Activated T-cell treated with anti-CD3 and anti-CD28 coated beads for 1 hour (primary cell): ENCODE measurements around the gene PLSCR4.
"Not testable (repeated sequence)": the region's sequence is repeated elsewhere in the genome, so short reads cannot be mapped to it uniquely, and the experiment has no call there.

Experiments used
- DNase-seq: peaks from one replicate; pipeline ENCODE4 v3.0.0-alpha.2; 2020; ENCODE audit warnings: low read depth

The PLSCR4 gene

GRCh38 chr3:146247911-146248310 is 3.0 kb downstream of the PLSCR4 start:
- DNase-seq = no peak

GRCh38 chr3:146246526-146246925 is 4.4 kb downstream of the PLSCR4 start:
- no peak for DNase-seq

GRCh38 chr3:146243559-146243958 is 7.3 kb downstream of the PLSCR4 start:
- DNase-seq = no peak

GRCh38 chr3:146241523-146242240 is 9.2 kb downstream of the PLSCR4 start:
- no peak for DNase-seq

GRCh38 chr3:146233487-146233886 is 17.4 kb downstream of the PLSCR4 start:
- DNase-seq = no peak

- no peak for DNase-seq
These were observed 23.4 kb downstream of the PLSCR4 start for GRCh38 chr3:146227486-146227885.

GRCh38 chr3:146226881-146227280 is 24.0 kb downstream of the PLSCR4 start:
- no peak for DNase-seq

- not testable (repeated sequence) for DNase-seq
These were observed 25.4 kb downstream of the PLSCR4 start for GRCh38 chr3:146225458-146225857.

GRCh38 chr3:146223401-146224373 is 27.2 kb downstream of the PLSCR4 start:
- no peak for DNase-seq

GRCh38 chr3:146222204-146223046 is 28.5 kb downstream of the PLSCR4 start:
- no peak for DNase-seq

GRCh38 chr3:146221276-146221675 is 29.6 kb downstream of the PLSCR4 start:
- no peak for DNase-seq

GRCh38 chr3:146218880-146219866 is 31.7 kb downstream of the PLSCR4 start:
- DNase-seq = peak; percentile 35

GRCh38 chr3:146217324-146217723 is 33.6 kb downstream of the PLSCR4 start:
- no peak for DNase-seq

GRCh38 chr3:146214493-146214892 is 36.4 kb downstream of the PLSCR4 start:
- no peak for DNase-seq

- no peak for DNase-seq
These were observed 41.5 kb downstream of the PLSCR4 start for GRCh38 chr3:146209371-146209770.

GRCh38 chr3:146203776-146204175 is 47.1 kb downstream of the PLSCR4 start:
- no peak for DNase-seq

GRCh38 chr3:146200461-146201220 is 50.3 kb downstream of the PLSCR4 start:
- no peak for DNase-seq

- no peak for DNase-seq
These were observed 51.1 kb downstream of the PLSCR4 start for GRCh38 chr3:146199762-146200161.

GRCh38 chr3:146196789-146197188 is 54.1 kb downstream of the PLSCR4 start:
- DNase-seq = no peak

GRCh38 chr3:146195605-146196004 is 55.3 kb downstream of the PLSCR4 start:
- no peak for DNase-seq
